ENCODE data around the gene TSR3. TPM values are rescaled to one million over a fixed set of nuclear protein-coding genes. Genes with fewer than 3 reads are reported as not detected.
A peak's percentile ranks its signal among the peaks of the same experiment; 100 is the strongest.

The TSR3 gene
- polyA plus RNA-seq, 10 donors, result 35.9 to 54.8 (median 44.5) TPM

DNA sequence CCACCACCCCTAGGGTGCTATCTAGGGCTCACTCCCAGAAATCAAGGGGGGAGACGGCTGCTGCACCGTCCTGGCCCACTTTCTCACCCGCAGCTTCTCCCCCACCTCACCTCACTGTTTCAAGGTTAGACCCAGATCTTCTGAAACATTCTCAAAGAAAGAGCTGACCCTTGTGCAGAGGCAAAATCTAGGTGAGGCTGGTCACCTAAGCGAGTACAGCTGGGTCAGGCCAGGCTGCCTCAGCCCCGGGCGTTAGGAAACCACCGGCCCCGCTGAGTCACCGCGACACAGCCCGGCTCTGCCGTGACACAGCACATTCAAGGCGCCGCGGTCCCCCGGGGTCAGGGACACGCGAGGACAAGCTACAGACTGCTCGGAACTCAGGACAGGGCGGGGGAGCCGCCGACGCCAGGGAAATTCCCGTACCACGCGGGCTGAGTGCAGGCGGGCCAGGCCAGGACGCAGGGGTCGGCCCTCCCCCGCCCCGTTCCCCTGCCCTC lies 27.2 kb upstream of the TSR3 start:
- peak; percentile 33 to 63 (median 38) for DNase-seq

DNA sequence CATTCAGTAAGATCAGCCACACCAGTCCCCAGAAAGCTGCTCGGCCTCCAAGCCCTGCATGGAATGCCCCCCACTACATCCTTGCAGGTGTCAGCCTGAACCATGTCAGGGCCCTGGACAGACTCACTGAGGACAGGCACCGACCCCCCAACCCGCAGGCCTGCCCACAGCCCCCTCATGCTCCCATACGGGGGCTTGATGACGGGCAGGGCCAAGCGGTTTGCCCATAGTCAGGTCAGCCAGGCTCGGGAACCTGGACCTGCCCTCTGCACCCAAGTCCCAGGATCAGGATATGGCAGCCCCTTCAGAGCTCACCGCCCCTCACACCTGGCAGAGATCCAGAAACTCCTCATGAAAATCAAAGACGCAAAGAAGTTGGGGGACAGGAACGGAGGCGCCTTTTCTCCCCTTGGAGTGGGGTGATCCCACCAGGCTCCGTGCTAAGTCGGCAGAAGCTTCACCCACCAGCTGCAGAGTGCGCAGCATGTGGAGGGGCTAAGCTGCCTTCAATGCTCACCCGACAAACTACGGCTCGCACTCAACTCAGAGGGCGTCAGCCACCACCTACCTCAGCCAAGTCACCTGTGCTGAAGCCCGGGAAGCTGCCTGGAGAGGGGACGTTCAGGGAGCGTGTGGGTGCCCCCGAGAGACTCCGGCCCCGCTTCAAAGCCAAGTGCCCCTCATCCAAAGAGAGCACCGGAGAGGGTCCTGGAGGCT lies 26.6 kb upstream of the TSR3 start:
- no peak for DNase-seq

- DNase-seq, result no peak
Measured at GRCh38 chr16:1377406-1378010, 25.8 kb upstream of the TSR3 start.

GRCh38 chr16:1375741-1376410 lies 24.2 kb upstream of the TSR3 start:
- no peak for DNase-seq

DNA sequence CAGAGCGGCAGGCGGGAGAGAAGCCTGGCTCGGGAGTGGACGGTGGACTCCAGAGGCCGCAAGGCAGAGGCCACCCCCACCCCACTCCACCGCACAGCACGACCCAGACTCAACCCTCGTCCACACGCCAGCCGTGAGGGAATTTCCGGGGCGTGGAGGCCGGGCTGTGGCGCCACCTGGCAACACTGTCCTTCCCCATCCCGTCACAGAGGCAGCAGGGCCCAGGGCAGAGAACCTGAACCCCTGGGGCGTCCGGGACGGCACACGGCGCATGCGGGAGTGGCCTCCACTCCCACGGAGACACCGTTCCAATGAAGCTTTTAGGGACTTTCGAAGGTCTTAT lies 23.6 kb upstream of the TSR3 start:
- DNase-seq, result no peak

DNA sequence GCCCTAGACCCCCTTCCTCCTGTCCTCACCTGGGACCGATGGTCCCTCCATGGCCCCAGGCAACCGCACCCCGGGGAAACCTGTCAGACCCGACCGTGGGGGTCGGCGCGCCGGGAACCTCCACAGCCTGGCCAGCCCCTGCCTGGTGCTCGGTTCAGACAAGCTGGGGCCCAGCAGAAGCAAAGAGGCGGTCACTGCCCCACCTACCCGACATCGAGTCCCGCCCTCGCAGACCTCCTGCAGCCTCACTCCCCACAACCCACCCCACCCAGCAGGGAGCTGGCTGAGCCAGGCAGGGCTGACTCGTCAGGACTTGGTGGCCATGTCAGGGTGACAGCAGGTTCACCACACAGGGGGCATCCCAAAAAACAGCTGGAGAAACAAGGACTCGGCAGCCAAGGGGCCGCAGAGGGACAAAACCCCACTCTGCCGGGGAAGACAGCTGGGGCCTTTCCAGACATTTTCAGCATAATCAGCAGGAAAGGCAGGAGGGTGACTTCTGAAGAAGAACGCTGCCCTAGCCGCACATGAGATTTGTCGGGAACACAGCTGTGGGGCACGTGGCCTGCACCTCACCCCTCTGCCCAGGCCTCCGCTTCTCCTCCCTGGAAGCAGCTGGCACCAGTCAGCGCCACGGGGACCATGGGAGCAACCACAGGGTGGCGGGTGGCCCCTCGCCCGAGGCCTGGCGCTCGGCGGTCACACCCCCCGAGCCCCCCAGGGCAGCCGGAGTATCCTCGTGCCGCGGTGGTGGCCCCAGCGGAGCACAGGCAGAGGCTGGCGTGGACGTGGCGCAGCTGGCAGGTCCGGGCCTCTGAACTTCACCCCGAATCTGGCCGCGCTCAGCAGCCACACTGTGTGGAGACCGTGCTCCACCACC lies 23.0 kb upstream of the TSR3 start:
- no peak for DNase-seq

- DNase-seq, result no peak
Measured at GRCh38 chr16:1372292-1372950, 20.7 kb upstream of the TSR3 start.

- no peak for DNase-seq
Measured at GRCh38 chr16:1371054-1371978, 19.6 kb upstream of the TSR3 start.

DNA sequence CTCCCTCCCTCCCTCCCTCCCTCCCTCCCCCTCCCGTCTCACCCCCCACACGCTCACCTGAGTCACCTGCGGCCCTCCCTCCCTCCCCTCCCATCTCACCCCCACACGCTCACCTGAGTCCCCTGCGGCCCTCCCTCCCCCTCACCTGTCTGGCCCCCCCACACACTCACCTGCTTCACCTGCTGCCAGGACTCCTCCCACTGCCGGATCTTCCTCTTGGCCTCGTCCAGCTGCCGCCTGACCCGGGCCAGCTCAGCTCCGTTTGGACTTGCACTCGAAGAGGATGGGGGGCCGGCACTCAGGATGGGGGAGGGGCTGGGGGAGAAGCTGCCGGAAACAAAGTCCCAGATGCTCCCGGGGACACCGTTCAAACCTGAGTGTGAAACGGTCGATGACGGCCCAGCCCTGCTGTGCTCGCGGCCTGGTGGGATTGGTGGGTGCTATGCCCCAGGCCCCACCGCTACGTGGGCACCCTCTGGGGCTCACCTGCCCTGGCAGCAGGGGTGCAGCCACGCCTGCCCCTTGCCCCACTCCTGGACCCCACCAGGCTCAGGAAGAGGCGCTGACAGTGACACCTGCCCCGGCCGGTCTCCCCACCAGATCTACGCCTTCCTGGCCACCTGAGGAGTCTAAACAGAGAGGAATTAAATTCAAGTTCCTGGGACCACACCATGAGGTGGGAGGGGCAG lies 16.0 kb upstream of the TSR3 start:
- DNase-seq, result no peak

DNA sequence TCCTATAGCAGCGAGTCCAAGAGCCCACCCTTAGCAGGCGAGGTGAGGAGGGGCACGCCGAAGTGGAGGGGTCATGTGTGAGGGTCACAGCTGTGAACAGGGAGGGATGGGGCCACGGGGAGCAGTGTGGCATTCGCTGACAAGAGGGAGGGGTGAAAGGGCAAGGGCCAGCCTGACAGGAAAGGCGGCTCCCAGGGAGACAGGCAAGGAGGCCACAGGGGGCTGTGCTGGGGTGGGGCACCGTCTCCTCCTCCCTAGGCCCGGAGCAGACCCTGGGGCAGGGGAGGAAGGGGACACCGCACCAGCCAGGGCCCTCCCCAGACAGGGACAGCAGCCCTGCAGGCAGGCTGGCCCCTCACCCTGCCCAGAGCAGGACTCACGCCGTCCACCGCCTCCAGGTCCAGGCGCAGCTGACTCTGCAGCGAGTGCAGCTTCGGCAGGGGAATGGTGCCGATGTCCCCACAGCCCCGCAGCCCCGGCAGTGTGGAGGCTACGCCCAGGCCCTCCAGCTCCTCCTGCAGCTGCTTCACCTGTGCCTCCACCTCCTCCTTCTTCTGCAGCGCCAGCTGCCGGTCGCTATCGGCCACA lies 15.1 kb upstream of the TSR3 start:
- DNase-seq, result no peak

GRCh38 chr16:1366060-1366711 lies 14.5 kb upstream of the TSR3 start:
- DNase-seq, result no peak

GRCh38 chr16:1364510-1364909 lies 12.8 kb upstream of the TSR3 start:
- no peak for DNase-seq

- DNase-seq, result peak in 1 of 3 donors; percentile 46
Measured at GRCh38 chr16:1363501-1364041, 11.9 kb upstream of the TSR3 start.

- no peak for DNase-seq
Measured at GRCh38 chr16:1362807-1363206, 11.1 kb upstream of the TSR3 start.

DNA sequence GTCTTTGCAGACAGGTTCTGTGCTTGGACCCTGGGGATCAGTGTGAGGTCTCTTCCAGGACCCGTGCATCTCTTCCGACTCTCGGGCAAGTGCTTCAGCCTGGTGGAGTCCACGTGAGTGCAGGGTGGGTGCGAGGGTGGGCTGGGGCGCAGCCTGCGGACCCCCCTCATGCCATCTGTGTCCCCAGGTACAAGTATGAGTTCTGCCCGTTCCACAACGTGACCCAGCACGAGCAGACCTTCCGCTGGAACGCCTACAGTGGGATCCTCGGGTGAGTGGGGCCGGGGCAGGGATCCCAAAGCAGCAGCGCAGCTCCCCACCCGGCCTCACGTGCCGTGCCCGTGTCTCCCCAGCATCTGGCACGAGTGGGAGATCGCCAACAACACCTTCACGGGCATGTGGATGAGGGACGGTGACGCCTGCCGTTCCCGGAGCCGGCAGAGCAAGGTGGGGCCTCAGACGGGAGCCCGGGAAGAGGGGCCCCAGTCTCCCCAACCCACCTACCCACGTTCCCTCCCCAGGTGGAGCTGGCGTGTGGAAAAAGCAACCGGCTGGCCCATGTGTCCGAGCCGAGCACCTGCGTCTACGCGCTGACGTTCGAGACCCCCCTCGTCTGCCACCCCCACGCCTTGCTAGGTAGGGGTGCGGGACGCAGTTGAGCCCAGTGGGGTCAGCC lies 10.1 kb upstream of the TSR3 start:
- DNase-seq, result no peak

DNA sequence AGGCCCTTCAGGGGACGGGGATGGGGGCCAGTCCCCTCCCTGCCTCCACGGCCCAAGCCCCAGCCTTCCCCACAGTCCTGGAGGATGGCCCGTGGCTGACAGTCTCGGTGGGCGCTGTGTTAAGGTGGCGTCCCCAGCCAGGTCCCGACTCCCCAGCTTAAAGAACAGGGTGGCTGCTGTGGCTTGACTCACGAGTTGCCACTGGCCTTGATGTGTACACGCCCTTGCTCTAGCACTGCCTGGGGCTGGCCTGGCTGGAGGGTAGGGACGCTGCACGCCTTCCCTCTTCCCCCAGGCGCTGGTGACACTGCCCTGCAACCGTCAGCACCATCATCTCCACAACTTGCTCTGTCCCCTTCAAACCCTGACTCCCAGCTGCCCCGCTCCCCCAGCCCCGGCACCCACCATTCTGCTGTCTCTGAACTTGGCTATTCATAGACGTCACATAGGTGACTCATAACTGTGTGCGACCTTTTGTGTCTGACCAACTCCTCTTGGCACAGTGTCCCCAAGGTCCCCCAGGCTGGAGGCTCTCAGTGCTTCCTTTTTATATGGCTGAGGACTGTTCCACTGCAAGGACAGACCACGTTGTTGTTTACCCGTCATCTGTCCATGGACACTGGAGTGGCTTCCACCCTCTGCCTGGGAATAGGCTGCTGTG lies 6.4 kb upstream of the TSR3 start:
- DNase-seq, result no peak
